H4 (cell line): ENCODE results near the gene SCUBE1. TPM values are rescaled to one million over a fixed set of nuclear protein-coding genes. Genes with fewer than 3 reads are reported as not detected.

Source experiments
- DNase-seq: peaks from one replicate; pipeline ENCODE4 v3.0.0-alpha.2; 2015; ENCODE audit warnings: low spot score
- total RNA-seq: library from RNA; depleted of rRNA; stranded (reverse); fragments of >200 nt; shearing (Covaris generic); gene quantifications from 2 replicates; pipeline ENCODE4 v1.2.3, GENCODE V29; 2014

The SCUBE1 gene
- total RNA-seq, 1 experiment from 2014 or later: 0.04 TPM

GRCh38 chr22:43177479-43177878 is 165.7 kb downstream of the SCUBE1 start:
- no peak for DNase-seq

GRCh38 chr22:43176090-43176489 is 167.1 kb downstream of the SCUBE1 start:
- no peak for DNase-seq

GRCh38 chr22:43174941-43175531 is 168.1 kb downstream of the SCUBE1 start:
- DNase-seq: no peak

- no peak for DNase-seq
These were observed 169.0 kb downstream of the SCUBE1 start for GRCh38 chr22:43173976-43174720.

- no peak for DNase-seq
These were observed 169.6 kb downstream of the SCUBE1 start for GRCh38 chr22:43173566-43173965.

GRCh38 chr22:43172191-43172590 is 171.0 kb downstream of the SCUBE1 start:
- no peak for DNase-seq

GRCh38 chr22:43171607-43172006 is 171.6 kb downstream of the SCUBE1 start:
- no peak for DNase-seq

GRCh38 chr22:43171019-43171491 is 172.1 kb downstream of the SCUBE1 start:
- no peak for DNase-seq

- DNase-seq: no peak
These were observed 173.1 kb downstream of the SCUBE1 start for GRCh38 chr22:43170131-43170480.

- DNase-seq: no peak
These were observed 173.7 kb downstream of the SCUBE1 start for GRCh38 chr22:43169310-43170130.

- no peak for DNase-seq
These were observed 174.5 kb downstream of the SCUBE1 start for GRCh38 chr22:43168471-43169309.

- DNase-seq: no peak
These were observed 176.1 kb downstream of the SCUBE1 start for GRCh38 chr22:43167001-43167589.

- no peak for DNase-seq
These were observed 176.8 kb downstream of the SCUBE1 start for GRCh38 chr22:43166132-43166930.

GRCh38 chr22:43164636-43165035 is 178.5 kb downstream of the SCUBE1 start:
- no peak for DNase-seq

GRCh38 chr22:43163241-43163795 is 179.9 kb downstream of the SCUBE1 start:
- no peak for DNase-seq

- no peak for DNase-seq
These were observed 180.6 kb downstream of the SCUBE1 start for GRCh38 chr22:43162412-43163150.

- DNase-seq: no peak
These were observed 182.6 kb downstream of the SCUBE1 start for GRCh38 chr22:43160497-43161126.

- DNase-seq: no peak
These were observed 183.5 kb downstream of the SCUBE1 start for GRCh38 chr22:43159484-43160178.
